Measurements from ENCODE around the gene TFCP2L1. TPM values are rescaled to one million over a fixed set of nuclear protein-coding genes. Genes with fewer than 3 reads are reported as not detected.
"Not testable (repeated sequence)": the region's sequence is repeated elsewhere in the genome, so short reads cannot be mapped to it uniquely, and the experiment has no call there.

The TFCP2L1 gene
- total RNA-seq: 5.8 TPM

DNA sequence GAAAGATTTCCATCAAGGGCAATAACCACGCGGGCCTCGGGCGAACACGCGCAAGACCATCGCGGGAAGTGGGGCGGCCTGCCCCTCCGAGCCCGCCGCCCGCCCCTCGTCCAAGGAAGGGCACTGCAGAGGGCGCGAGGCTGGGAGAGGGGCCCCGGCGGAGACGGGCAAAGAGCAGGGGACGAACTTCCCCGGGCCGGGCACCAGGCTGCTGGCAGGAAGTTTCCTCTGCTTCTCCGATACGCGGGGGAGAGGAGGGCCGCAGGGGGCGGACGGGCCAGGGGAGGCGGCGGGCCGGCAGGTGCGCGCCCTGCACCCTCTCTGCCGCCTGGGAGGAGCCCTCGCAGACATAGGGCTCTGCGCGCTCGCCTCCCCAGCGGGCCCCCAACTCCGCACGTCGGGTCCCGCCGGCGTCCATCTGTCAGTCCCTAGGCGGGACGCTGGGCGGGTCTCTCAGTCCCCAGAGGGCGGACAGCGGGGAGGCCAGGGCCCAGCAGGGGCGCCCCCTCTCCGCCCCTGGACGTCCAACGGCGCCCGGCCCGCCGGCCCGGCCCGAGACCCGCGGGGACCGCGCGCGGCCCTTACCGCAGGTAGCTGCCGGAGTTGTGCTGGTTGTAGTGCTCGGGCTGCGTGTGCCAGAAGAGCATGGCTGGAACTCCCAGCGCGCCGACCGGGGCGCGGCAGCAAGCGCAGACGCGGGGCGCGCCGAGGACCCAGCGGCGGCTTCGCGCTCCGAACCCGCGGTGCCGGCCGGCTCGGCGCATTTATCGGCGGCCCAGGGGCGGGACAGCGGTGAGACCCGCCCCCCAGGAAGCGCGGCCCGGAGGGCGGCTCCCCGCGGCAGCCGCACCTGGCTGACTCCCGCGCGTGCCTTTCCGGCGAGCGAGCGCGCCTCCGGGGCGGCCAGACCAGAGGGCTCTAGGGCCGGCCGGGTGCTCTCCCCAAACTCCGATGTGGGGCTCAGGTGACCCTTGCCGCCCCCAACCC lies at the start of gene TFCP2L1:
Gene TFCP2L1, minus strand, starts transcription at position 740 of the 987 bp plus-strand sequence. Its CDS starts 93 bp downstream, at position 647.
- DNase-seq: peak; percentile 31

DNA sequence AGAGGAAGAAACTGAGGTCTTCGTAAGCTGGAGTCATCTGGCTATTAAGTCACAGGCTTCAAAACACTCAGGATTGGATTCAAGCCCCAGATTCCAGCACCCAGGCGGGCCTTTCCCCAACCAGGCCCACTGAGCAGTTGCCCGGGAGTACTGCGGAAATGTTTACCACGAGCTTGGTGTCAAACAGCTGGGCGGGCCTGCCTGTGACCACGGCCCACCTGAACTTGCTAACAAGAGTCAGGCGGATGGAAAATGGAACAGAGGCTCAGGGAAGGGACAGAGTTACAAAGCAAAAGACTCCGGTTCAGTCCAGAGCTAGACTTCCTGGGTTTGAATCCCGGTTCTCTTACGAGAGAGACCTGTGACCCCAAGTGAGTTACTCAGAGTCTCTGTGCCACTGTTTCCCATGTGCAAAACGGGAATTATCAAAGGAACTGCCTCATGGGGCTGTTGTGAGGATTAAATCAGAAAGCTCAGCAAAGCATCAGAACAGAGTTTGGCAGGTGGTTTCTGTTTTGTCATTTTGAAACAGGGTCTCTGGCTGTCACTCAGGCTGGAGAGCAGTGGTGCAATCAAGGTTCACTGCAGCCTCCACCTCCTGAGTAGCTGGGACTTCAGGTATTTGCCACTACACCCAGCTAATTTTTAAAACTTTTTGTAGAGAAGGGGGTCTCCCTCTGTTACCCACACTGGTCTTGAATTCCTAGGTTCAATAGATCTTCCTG lies 49.0 kb upstream of the TFCP2L1 start:
- DNase-seq: no peak

GRCh38 chr2:121333231-121333630 lies 48.2 kb upstream of the TFCP2L1 start:
- DNase-seq: no peak

DNA sequence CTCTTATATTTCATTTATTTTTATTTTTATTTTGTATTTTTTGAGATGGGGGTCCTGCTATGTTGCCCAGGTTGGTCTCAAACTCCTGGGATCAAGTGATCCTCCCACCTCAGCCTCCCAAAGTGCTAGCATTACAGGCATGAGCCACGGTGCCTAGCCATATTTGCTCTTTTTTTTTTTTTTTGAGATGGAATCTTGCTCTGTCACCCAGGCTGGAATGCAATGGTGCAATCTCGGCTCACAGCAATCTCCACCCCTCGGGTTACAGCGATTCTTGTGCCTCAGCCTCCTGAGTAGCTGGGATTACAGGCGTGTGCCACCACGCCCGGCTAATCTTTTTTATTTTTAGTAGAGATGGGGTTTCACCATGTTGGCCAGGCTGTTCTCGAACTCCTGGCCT lies 46.3 kb upstream of the TFCP2L1 start:
- not testable (repeated sequence) for DNase-seq

DNA sequence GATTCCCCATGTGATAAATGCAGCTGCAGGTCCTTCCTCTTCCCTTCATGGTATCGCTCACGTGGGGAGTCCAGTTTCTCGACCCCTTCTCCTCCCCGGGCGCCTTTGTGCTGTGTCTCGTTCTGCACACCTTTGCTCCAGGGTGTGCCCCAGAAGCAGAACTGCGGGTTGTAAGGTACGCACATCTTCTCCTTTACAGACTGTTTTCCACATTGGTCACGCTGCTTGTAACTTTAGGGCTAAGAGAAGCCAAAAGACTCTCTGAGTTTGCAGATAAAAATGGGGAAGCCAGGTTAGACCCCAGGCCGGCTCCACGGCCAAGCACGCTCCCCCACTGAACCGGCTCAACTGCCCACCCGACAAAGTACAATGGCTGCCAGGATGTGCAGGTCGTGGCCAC lies 45.9 kb upstream of the TFCP2L1 start:
- DNase-seq: no peak

GRCh38 chr2:121329786-121330185 lies 44.8 kb upstream of the TFCP2L1 start:
- DNase-seq: no peak

- DNase-seq: no peak
Observed at GRCh38 chr2:121326628-121327027, 41.6 kb upstream of the TFCP2L1 start.

DNA sequence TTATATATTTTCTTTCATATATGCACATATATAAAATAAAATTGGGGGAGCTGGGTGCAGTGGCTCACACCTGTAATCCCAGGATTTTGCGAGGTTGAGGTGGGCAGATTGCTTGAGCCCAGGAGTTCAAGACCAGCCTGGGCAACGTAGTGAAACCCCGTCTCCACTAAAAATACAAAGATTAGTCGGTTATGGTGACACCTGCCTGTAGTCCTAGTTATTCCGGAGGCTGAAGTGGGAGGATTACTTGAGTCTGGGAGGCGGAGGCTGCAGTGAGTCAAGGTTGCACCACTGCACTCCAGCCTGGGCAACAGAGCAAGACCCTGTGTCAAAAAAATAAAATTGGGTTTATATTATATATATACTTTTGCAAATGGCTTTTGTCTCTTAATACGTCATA lies 39.6 kb upstream of the TFCP2L1 start:
- DNase-seq: no peak

GRCh38 chr2:121321476-121321875 lies 36.5 kb upstream of the TFCP2L1 start:
- DNase-seq: no peak

- DNase-seq: no peak
Observed at GRCh38 chr2:121319941-121320340, 34.9 kb upstream of the TFCP2L1 start.

- DNase-seq: no peak
Observed at GRCh38 chr2:121316986-121317385, 32.0 kb upstream of the TFCP2L1 start.

- not testable (repeated sequence) for DNase-seq
Observed at GRCh38 chr2:121313701-121314100, 28.7 kb upstream of the TFCP2L1 start.

DNA sequence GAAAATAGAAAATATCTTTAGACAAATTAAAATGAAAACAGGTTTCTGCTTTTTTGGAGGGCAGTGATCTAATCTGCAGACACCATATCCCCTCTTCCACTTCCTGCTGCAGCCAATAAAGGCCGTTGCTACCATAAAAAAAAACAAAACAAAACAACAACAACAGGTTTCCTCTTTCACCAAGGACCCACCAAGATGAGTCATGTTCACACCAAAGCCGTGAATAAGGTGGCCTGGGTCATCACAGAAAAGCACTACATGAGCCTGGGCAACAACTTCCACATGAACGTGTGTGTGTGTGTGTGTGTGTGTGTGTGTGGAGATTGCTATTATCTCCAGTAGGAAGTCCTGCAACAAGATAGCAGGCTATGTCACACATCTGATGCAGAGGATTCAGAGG lies 24.8 kb upstream of the TFCP2L1 start:
- DNase-seq: no peak

GRCh38 chr2:121309323-121309722 lies 24.3 kb upstream of the TFCP2L1 start:
- no peak for DNase-seq

DNA sequence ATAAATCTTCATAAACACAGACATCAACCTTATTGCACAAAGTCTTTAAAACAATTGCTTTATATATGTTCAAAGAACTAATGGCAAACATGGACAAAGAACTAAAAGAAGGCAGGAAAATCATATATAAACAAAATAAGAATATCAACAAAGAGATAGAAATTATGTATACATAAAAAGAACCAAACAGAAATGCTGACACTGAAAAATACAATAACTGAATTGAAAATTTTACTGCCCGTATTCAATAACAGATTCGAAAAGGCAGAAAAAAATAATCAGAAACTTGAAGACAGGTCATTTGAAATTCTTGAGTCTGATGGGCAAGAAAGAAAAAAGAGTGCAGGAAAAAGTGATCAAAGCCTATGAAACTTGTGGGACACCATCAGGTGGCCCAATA lies 22.0 kb upstream of the TFCP2L1 start:
- DNase-seq: no peak

DNA sequence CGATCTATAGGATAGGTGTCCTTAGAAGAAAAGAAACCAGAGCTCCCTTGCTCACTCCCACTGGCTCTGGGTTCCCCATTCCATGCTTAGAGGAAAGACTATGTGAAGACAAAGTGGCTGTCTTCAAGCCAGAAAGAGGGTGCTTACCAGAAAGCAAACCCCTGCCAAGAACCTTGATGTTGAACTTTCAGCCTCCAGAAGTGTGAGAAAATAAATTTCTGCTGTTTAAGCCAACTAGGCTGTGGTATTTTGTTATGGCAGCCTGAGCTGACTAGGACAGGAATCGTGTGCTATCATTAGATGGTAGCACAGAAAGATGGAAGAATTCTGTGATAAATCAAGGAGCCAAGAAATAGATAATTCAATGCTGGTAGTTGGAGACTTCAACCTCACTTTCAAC lies 19.9 kb upstream of the TFCP2L1 start:
- DNase-seq: no peak

DNA sequence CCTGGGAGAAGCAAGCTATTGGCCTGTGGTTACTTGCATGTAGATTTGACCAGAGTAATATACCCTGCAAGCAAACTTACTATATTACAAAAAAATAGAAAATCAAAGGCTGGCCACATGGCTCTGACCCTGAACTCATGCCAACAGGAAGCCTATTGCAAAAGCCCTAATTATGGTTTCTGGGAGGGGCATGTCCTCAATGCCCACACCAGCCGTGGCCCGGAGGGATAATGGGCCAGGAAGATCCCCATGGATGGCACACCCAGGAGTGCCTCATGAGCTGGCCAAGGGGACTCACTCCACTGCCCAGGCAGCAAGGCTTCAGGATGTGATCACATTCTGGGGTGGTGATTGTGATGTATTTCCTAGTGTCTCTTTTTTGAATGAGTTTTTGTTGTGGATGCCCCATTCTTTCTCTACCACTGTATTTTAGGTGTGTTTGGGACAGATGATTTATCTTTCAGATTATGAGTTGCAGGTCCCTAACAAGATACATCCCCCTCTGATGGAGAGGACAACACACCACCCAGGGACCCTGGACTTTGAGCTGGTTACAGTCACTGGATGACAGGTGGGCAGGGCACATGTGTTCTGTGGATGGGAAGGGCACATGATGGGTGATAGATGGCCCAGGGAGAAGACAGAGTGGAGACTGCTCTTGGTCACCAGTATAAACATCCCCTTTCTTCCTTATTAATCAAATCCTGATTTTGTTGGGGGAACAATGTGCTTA lies 18.7 kb upstream of the TFCP2L1 start:
- no peak for DNase-seq

GRCh38 chr2:121301190-121301589 lies 16.2 kb upstream of the TFCP2L1 start:
- not testable (repeated sequence) for DNase-seq

DNA sequence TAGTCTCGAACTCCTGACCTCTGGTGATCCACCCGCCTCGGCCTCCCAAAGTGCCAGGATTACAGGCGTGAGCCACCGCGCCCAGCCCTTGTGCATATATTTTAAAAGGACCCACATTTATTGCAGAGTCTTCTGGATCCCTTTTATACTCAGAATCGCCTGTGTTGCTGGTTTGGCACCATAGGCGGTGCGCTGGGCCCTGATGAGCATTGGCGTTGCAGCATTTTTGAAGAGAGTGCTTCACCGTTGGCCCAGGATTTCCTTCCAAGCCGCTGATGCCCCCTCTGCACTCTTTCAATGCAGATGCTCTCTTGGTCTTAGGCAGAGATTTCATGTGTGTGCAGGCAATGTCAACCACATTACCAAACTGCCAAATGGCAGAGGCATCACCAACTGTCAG lies 13.5 kb upstream of the TFCP2L1 start:
- no peak for DNase-seq

GRCh38 chr2:121297866-121298265 lies 12.9 kb upstream of the TFCP2L1 start:
- DNase-seq: not testable (repeated sequence)

DNA sequence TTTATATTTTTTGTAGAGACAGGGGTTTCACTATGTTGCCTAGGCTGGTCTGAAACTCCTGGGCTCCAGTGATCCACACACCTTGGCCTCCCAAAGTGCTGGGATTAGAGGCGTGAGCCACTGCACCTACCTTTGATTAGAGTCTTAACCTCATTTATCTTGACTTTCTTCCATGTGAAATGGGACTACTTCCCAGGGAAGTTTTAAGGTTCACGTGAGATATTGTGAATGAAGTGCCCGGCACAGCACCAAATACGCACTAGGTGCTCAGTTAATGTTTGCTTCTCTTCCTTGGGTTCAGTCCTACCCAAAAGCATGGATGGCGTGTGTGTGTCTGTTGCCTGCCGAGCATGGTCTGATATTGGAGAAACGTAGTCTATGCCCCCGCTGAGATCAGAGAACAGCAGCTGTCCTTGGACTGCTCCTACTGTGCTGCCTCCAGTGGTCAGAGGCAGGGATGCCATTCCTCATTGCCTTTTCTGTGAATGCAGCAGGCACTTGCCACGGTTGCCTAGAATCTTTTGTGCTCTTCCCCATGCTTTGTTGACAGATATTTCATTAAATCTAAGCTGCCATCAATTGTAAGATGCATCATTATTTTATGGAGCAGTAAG lies 12.3 kb upstream of the TFCP2L1 start:
- peak; percentile 67 for DNase-seq

All from tongue (tissue), 2 donors.